ENCODE measurements around the gene APH1A.

GRCh38 chr1:150309758-150310508 is 41.1 kb upstream of the APH1A start:
- TF ChIP-seq, protein P1, sequence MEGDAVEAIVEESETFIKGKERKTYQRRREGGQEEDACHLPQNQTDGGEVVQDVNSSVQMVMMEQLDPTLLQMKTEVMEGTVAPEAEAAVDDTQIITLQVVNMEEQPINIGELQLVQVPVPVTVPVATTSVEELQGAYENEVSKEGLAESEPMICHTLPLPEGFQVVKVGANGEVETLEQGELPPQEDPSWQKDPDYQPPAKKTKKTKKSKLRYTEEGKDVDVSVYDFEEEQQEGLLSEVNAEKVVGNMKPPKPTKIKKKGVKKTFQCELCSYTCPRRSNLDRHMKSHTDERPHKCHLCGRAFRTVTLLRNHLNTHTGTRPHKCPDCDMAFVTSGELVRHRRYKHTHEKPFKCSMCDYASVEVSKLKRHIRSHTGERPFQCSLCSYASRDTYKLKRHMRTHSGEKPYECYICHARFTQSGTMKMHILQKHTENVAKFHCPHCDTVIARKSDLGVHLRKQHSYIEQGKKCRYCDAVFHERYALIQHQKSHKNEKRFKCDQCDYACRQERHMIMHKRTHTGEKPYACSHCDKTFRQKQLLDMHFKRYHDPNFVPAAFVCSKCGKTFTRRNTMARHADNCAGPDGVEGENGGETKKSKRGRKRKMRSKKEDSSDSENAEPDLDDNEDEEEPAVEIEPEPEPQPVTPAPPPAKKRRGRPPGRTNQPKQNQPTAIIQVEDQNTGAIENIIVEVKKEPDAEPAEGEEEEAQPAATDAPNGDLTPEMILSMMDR (IDR thresholded peaks at IDR 0.05) = no peak
- no peak for TF ChIP-seq POLR2A (IDR thresholded peaks at IDR 0.05)

Measured in thyroid gland (tissue), 4 donors.